Breast epithelium (tissue), 3 donors: Measurements from ENCODE around the gene UBE2L3.

Source experiments
- CTCF ChIP-seq, 3 donors: fragments of 450-650 bp; IDR thresholded peaks; one replicate each; pipeline ENCODE4 v1.5.1; 2016 to 2017; ENCODE audit warnings: antibody characterized with exemption in 3 of 3, mild to moderate bottlenecking in 3 of 3, moderate library complexity in 3 of 3
- POLR2AphosphoS5 ChIP-seq, 3 donors: sonication (generic); formaldehyde crosslinking; IDR thresholded peaks; one replicate each; pipeline ENCODE4 v1.6.1; 2017; ENCODE audit warnings: antibody characterized with exemption in 3 of 3

- no peak for TF ChIP-seq CTCF (IDR thresholded peaks at IDR 0.05)
- TF ChIP-seq POLR2AphosphoS5 (IDR thresholded peaks at IDR 0.05) = no peak
These were observed 17.9 kb downstream of the UBE2L3 start for GRCh38 chr22:21585389-21585788.
